ENCODE results near the gene B4GALT5. TPM values are rescaled to one million over a fixed set of nuclear protein-coding genes. Genes with fewer than 3 reads are reported as not detected.

The B4GALT5 gene
- total RNA-seq, 1 experiment from 2014 or later = 92.5 TPM

GRCh38 chr20:49631061-49631716 is 82.5 kb downstream of the B4GALT5 start:
- ChIA-PET POLR2A (no interaction called here), CTCF (no interaction called here), RAD21 (ENCODE audit: low non-redundant PET in 1 of 2, low total read pairs in 2 of 2, uncharacterized antibody in 2 of 2, unreplicated experiment in 2 of 2) (no interaction called here)
- DNase-seq (ENCODE audit: low read depth, low spot score) (no peak), ATAC-seq (peak; percentile 20)
- Histone ChIP-seq H3K4me3 (replicated peaks in 1 of 2; ENCODE audit: low read depth in 1 of 2, low read length in 2 of 2) (no peak overlapping the region), H3K9ac (ENCODE audit: low read length) (no peak overlapping the region), H4K20me1 (ENCODE audit: insufficient read depth) (no peaks in the 10 kb centered on the region), H2AFZ (ENCODE audit: low read depth, low read length, poor library complexity, severe bottlenecking) (no peak overlapping the region), H3K27me3 (ENCODE audit: insufficient read depth, low read length) (no peaks in the 10 kb centered on the region), H3K9me2 (ENCODE audit: insufficient read depth) (no peaks in the 10 kb centered on the region), H3K4me2 (ENCODE audit: low read length) (no peak overlapping the region), H3K36me3 (ENCODE audit: control insufficient read depth in 1 of 2, insufficient read depth in 2 of 2, low read length in 2 of 2) (peaks cover 20 to 27% of the 10 kb centered on the region in 2 experiments), H3K27ac (ENCODE audit: low read depth, low read length) (no peak overlapping the region), H3K9me3 (ENCODE audit: control insufficient read depth in 1 of 2, insufficient read depth in 1 of 2, low read depth in 1 of 2, low read length in 2 of 2) (no peaks in the 10 kb centered on the region), H3K79me2 (ENCODE audit: insufficient read depth, low read length) (no peaks in the 10 kb centered on the region), H3K4me1 (ENCODE audit: control insufficient read depth in 1 of 2, insufficient read depth in 2 of 2, low read length in 2 of 2) (peaks cover 0 to 4% of the 10 kb centered on the region in 2 experiments; a peak in 1 of 4 replicates)
- intact Hi-C loops (cut with micrococcal nuclease) = no loop called here
- BruUV-seq (replicated peaks) = no TSS peak
- no peak for TF ChIP-seq REST (IDR thresholded peaks at IDR 0.05; ENCODE audit: low read depth)
- no peak for TF ChIP-seq CTCF (IDR thresholded peaks at IDR 0.05 in 2 of 3, conservative IDR thresholded peaks at IDR 0.05 in 1 of 3; ENCODE audit: borderline replicate concordance in 1 of 3, insufficient read depth in 1 of 3, low read depth in 2 of 3, low read length in 2 of 3)
